ENCODE results near the gene NXPE4.

NXPE4 gene

DNA sequence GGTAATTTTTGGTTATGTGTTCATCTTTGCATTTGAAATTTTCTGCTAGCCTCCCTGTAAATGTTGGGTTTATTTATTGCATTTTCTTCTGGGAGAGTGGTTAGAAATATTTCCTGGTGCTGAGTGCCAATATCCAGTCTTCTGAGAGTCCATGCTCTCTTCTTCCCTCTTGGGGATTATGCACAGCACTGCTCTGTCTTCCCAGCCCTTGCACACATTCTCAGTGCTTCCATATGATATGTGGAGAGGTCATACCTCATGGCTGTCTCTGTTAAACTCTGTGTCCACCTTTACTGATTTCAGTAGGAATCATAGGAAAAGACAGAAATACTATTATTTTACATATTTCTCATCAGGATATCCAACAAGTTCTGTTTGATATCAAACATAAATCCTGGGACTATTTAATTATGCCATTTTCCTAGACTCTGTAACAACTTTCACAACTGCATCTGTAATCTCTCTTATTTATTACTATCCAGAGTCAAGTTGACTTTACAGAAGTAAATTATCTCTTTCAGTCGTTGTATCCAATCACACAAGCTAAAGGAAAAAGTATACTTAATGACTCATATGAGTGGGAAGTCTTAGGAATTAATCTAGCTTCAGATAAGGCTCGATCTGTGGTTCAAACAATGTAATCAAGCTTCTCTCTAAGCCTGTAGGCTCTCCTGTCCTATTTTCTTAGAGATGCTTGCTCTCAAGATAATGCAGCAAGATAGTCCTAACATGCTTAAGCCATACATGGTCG, 33.2 kb downstream of the NXPE4 start:
- peaks cover 0 to 2% (median 0%) of the 10 kb centered on the region in 5 donors for H3K9me3 ChIP-seq (ENCODE audit: control insufficient read depth in 5 of 5, low read length in 5 of 5)
- H3K27me3 ChIP-seq (ENCODE audit: control insufficient read depth in 5 of 5, insufficient read depth in 4 of 5, low read length in 5 of 5): no peaks in the 10 kb centered on the region

GRCh38 chr11:114559425-114560310, 35.9 kb downstream of the NXPE4 start, which contains the start of gene NXPE1:
TSS of gene NXPE1 (minus strand) at chr11:114559881. CDS start at chr11:114551201, 8,680 bp downstream.
- Histone ChIP-seq H3K36me3 (ENCODE audit: control insufficient read depth in 5 of 5, insufficient read depth in 5 of 5, low read length in 5 of 5) (no peaks in the 10 kb centered on the region), H3K9ac (ENCODE audit: low read length in 5 of 5) (no peak within 1 kb of the TSS), H3K27ac (ENCODE audit: low read depth, low read length) (no peak within 1 kb of the TSS), H3K4me1 (ENCODE audit: control insufficient read depth in 5 of 5, insufficient read depth in 5 of 5, low read length in 5 of 5) (peaks cover 0 to 3% (median 0%) of the 10 kb centered on the region in 5 donors), H3K4me3 (ENCODE audit: low read depth in 1 of 5, low read length in 5 of 5) (no peak within 1 kb of the TSS), H3K27me3 (ENCODE audit: control insufficient read depth in 5 of 5, insufficient read depth in 4 of 5, low read length in 5 of 5) (no peaks in the 10 kb centered on the region), H3K9me3 (ENCODE audit: control insufficient read depth in 5 of 5, low read length in 5 of 5) (peaks cover 0 to 2% (median 0%) of the 10 kb centered on the region in 5 donors)

More for the DNA sequence above, 33.2 kb downstream of the NXPE4 start:
- H3K9ac ChIP-seq (ENCODE audit: low read length in 5 of 5): no peak overlapping the region
- peaks cover 0 to 3% (median 0%) of the 10 kb centered on the region in 5 donors for H3K4me1 ChIP-seq (ENCODE audit: control insufficient read depth in 5 of 5, insufficient read depth in 5 of 5, low read length in 5 of 5)
- H3K36me3 ChIP-seq (ENCODE audit: control insufficient read depth in 5 of 5, insufficient read depth in 5 of 5, low read length in 5 of 5): no peaks in the 10 kb centered on the region
- H3K27ac ChIP-seq (ENCODE audit: low read depth, low read length): no peak overlapping the region
- H3K4me3 ChIP-seq (ENCODE audit: low read depth in 1 of 5, low read length in 5 of 5): no peak overlapping the region

GRCh38 chr11:114556135-114556534, 39.5 kb downstream of the NXPE4 start:
- H3K27me3 ChIP-seq (ENCODE audit: control insufficient read depth in 5 of 5, insufficient read depth in 4 of 5, low read length in 5 of 5): no peaks in the 10 kb centered on the region
- peaks cover 0 to 1% (median 0%) of the 10 kb centered on the region in 5 donors for H3K4me1 ChIP-seq (ENCODE audit: control insufficient read depth in 5 of 5, insufficient read depth in 5 of 5, low read length in 5 of 5)
- no peaks in the 10 kb centered on the region for H3K9me3 ChIP-seq (ENCODE audit: control insufficient read depth in 5 of 5, low read length in 5 of 5)
- H3K9ac ChIP-seq (ENCODE audit: low read length in 5 of 5): no peak overlapping the region
- H3K27ac ChIP-seq (ENCODE audit: low read depth, low read length): no peak overlapping the region
- H3K4me3 ChIP-seq (ENCODE audit: low read depth in 1 of 5, low read length in 5 of 5): no peak overlapping the region
- no peaks in the 10 kb centered on the region for H3K36me3 ChIP-seq (ENCODE audit: control insufficient read depth in 5 of 5, insufficient read depth in 5 of 5, low read length in 5 of 5)

DNA sequence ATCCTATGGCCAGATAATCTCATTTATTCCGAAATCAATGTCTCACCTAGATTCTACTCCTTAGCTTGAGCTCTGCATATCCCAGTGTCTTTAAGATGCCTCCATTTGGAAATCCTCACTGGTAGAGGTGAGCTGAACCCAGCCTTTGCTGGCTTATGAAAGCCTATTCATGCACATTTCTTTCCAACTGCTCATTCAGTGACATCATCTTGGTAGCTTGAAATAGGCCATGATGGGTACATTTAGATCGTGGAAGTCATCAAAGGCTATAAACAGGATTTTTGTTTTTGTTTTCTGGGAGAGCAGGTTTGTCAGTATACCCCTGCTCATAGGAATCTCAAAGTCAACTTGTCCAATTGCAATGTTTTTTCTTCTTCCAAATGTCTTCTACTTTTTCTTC, 41.9 kb downstream of the NXPE4 start:
- no peak overlapping the region for H3K27ac ChIP-seq (ENCODE audit: low read depth, low read length)
- H3K9ac ChIP-seq (ENCODE audit: low read length in 5 of 5): no peak overlapping the region
- H3K4me3 ChIP-seq (ENCODE audit: low read depth in 1 of 5, low read length in 5 of 5): no peak overlapping the region
- H3K36me3 ChIP-seq (ENCODE audit: control insufficient read depth in 5 of 5, insufficient read depth in 5 of 5, low read length in 5 of 5): no peaks in the 10 kb centered on the region
- no peaks in the 10 kb centered on the region for H3K9me3 ChIP-seq (ENCODE audit: control insufficient read depth in 5 of 5, low read length in 5 of 5)
- no peaks in the 10 kb centered on the region for H3K27me3 ChIP-seq (ENCODE audit: control insufficient read depth in 5 of 5, insufficient read depth in 4 of 5, low read length in 5 of 5)
- no peaks in the 10 kb centered on the region for H3K4me1 ChIP-seq (ENCODE audit: control insufficient read depth in 5 of 5, insufficient read depth in 5 of 5, low read length in 5 of 5)

DNA sequence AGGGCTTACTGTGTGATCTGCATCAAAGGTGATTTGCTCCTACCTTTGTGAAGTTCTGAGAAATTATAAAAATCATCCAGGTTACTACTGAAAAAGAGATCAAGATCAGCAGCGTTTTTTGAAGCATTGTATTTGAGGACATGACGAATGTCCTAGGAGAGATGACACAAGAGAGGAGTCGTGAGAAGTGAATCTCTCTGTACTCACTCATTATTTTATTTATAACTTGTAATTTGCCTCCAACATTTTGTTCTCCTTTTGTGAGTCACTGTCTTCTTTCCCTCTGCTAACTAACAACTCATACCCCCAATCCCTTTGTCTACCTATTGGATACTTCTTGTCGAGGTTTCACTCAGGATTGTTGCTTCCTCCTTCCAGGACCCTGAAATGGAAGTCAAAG, 44.5 kb downstream of the NXPE4 start:
- Histone ChIP-seq H3K27me3 (ENCODE audit: control insufficient read depth in 5 of 5, insufficient read depth in 4 of 5, low read length in 5 of 5) (no peaks in the 10 kb centered on the region), H3K4me1 (ENCODE audit: control insufficient read depth in 5 of 5, insufficient read depth in 5 of 5, low read length in 5 of 5) (no peaks in the 10 kb centered on the region), H3K9me3 (ENCODE audit: control insufficient read depth in 5 of 5, low read length in 5 of 5) (no peaks in the 10 kb centered on the region)

DNA sequence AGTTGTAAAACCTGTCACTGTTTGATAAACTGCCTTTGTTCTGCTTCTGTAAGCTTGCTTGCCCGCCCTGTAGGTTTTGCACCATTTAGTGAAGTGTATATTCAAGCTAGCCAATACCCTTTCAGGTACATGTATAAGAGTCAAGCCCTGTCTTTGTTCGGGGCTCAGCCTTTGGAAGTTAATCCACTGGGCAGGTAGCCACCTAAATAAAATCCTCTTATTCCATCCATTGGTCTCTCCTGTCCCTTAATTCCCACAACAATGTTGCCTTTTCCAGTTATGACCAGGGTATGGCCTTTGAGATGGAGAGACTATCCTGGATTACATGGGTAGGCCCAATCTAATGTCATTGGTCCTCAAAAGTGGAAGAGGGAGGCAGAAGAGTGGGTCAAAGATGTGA, 69.9 kb downstream of the NXPE4 start:
- peaks cover 0 to 7% (median 0%) of the 10 kb centered on the region in 5 donors for H3K4me1 ChIP-seq (ENCODE audit: control insufficient read depth in 5 of 5, insufficient read depth in 5 of 5, low read length in 5 of 5)
- no peak overlapping the region for H3K27ac ChIP-seq (ENCODE audit: low read depth, low read length)
- H3K27me3 ChIP-seq (ENCODE audit: control insufficient read depth in 5 of 5, insufficient read depth in 4 of 5, low read length in 5 of 5): no peaks in the 10 kb centered on the region
- no peaks in the 10 kb centered on the region for H3K36me3 ChIP-seq (ENCODE audit: control insufficient read depth in 5 of 5, insufficient read depth in 5 of 5, low read length in 5 of 5)
- H3K9ac ChIP-seq (ENCODE audit: low read length in 5 of 5): no peak overlapping the region
- peaks cover 0 to 18% (median 5%) of the 10 kb centered on the region in 5 donors for H3K9me3 ChIP-seq (ENCODE audit: control insufficient read depth in 5 of 5, low read length in 5 of 5)
- H3K4me3 ChIP-seq (ENCODE audit: low read depth in 1 of 5, low read length in 5 of 5): no peak overlapping the region

More for the DNA sequence above, 44.5 kb downstream of the NXPE4 start:
- Histone ChIP-seq H3K27ac (ENCODE audit: low read depth, low read length) (no peak overlapping the region), H3K36me3 (ENCODE audit: control insufficient read depth in 5 of 5, insufficient read depth in 5 of 5, low read length in 5 of 5) (no peaks in the 10 kb centered on the region), H3K9ac (ENCODE audit: low read length in 5 of 5) (no peak overlapping the region), H3K4me3 (ENCODE audit: low read depth in 1 of 5, low read length in 5 of 5) (no peak overlapping the region)

- no peak overlapping the region for H3K27ac ChIP-seq (ENCODE audit: low read depth, low read length)
Observed at GRCh38 chr11:114524122-114524521, 71.5 kb downstream of the NXPE4 start.

GRCh38 chr11:114522818-114523217, 72.8 kb downstream of the NXPE4 start:
- Histone ChIP-seq H3K27me3 (ENCODE audit: control insufficient read depth in 5 of 5, insufficient read depth in 4 of 5, low read length in 5 of 5) (no peaks in the 10 kb centered on the region), H3K4me3 (ENCODE audit: low read depth in 1 of 5, low read length in 5 of 5) (no peak overlapping the region), H3K4me1 (ENCODE audit: control insufficient read depth in 5 of 5, insufficient read depth in 5 of 5, low read length in 5 of 5) (peaks cover 0 to 7% (median 0%) of the 10 kb centered on the region in 5 donors), H3K27ac (ENCODE audit: low read depth, low read length) (no peak overlapping the region), H3K36me3 (ENCODE audit: control insufficient read depth in 5 of 5, insufficient read depth in 5 of 5, low read length in 5 of 5) (no peaks in the 10 kb centered on the region), H3K9me3 (ENCODE audit: control insufficient read depth in 5 of 5, low read length in 5 of 5) (peaks cover 0 to 18% (median 5%) of the 10 kb centered on the region in 5 donors), H3K9ac (ENCODE audit: low read length in 5 of 5) (no peak overlapping the region)

More at GRCh38 chr11:114524122-114524521, 71.5 kb downstream of the NXPE4 start:
- Histone ChIP-seq H3K9me3 (ENCODE audit: control insufficient read depth in 5 of 5, low read length in 5 of 5) (peaks cover 0 to 18% (median 5%) of the 10 kb centered on the region in 5 donors), H3K27me3 (ENCODE audit: control insufficient read depth in 5 of 5, insufficient read depth in 4 of 5, low read length in 5 of 5) (no peaks in the 10 kb centered on the region), H3K4me3 (ENCODE audit: low read depth in 1 of 5, low read length in 5 of 5) (no peak overlapping the region), H3K4me1 (ENCODE audit: control insufficient read depth in 5 of 5, insufficient read depth in 5 of 5, low read length in 5 of 5) (peaks cover 0 to 7% (median 0%) of the 10 kb centered on the region in 5 donors), H3K9ac (ENCODE audit: low read length in 5 of 5) (no peak overlapping the region), H3K36me3 (ENCODE audit: control insufficient read depth in 5 of 5, insufficient read depth in 5 of 5, low read length in 5 of 5) (no peaks in the 10 kb centered on the region)

Measured in subcutaneous abdominal adipose tissue (tissue), 5 donors.